H1 (cell line): ENCODE measurements around the gene PGF. TPM values are rescaled to one million over a fixed set of nuclear protein-coding genes. Genes with fewer than 3 reads are reported as not detected.
A peak's percentile ranks its signal among the peaks of the same experiment; 100 is the strongest.

ENCODE experiments used
- CTCF ChIA-PET: fragments of 300-600 bp; sonication (Branson Sonifier 250); formaldehyde crosslinking; loops from one replicate; lab custom pipeline; 2021; ENCODE audit not compliant: partially characterized antibody; lab: Charles Lee
- POLR2A ChIA-PET: fragments of 300-600 bp; sonication (Branson Sonifier 250); formaldehyde crosslinking; loops from one replicate; lab custom pipeline; 2021; ENCODE audit warnings: inconsistent platforms; ENCODE audit not compliant: partially characterized antibody; lab: Charles Lee
- DNase-seq, 2 experiments: peaks; one replicate each; pipeline versions ENCODE4 v3.0.0 to v3.0.0-alpha.2; 2010 to 2022; ENCODE audit warnings: low spot score in 2 of 2, low read depth in 1 of 2, mixed read lengths in 1 of 2
- FAIRE-seq: peaks from 2 replicates; lab custom pipeline; 2011; peaks lifted over from hg19 to GRCh38; lab: Jason Lieb, UNC
- H2AFZ ChIP-seq: 2 replicates; pipeline ENCODE4 v1.8.1; 2012; ENCODE audit warnings: low read length, inconsistent platforms
- H2AK5ac ChIP-seq: 2 replicates; pipeline ENCODE4 v1.6.1; 2013; ENCODE audit warnings: low read depth, low read length
- H2BK120ac ChIP-seq: replicated peaks from 2 replicates; pipeline ENCODE3; 2013; ENCODE audit warnings: low read depth, low read length, inconsistent platforms
- H2BK12ac ChIP-seq: 2 replicates; pipeline ENCODE4 v1.6.1; 2013; ENCODE audit warnings: low read depth, low read length
- H2BK15ac ChIP-seq: 2 replicates; pipeline ENCODE4 v1.6.1; 2013; ENCODE audit warnings: low read length
- H2BK20ac ChIP-seq: 2 replicates; pipeline ENCODE4 v1.6.1; 2013; ENCODE audit warnings: low read length
- H2BK5ac ChIP-seq: 2 replicates; pipeline ENCODE4 v1.6.1; 2013; ENCODE audit warnings: low read depth, low read length
- H3K14ac ChIP-seq: 2 replicates; pipeline ENCODE4 v1.6.1; 2013; ENCODE audit warnings: inconsistent platforms; ENCODE audit not compliant: insufficient read length
- H3K18ac ChIP-seq: 2 replicates; pipeline ENCODE4 v1.6.1; 2013; ENCODE audit warnings: low read length; ENCODE audit errors: extremely low read depth
- H3K23ac ChIP-seq: 2 replicates; pipeline ENCODE4 v1.6.1; 2013; ENCODE audit warnings: inconsistent platforms; ENCODE audit not compliant: insufficient read length
- H3K23me2 ChIP-seq: 2 replicates; pipeline ENCODE4 v1.6.1; 2013; ENCODE audit warnings: low read depth, low read length
- H3K27ac ChIP-seq: 2 replicates; pipeline ENCODE4 v1.6.1; 2011; ENCODE audit warnings: low read depth, low read length, inconsistent platforms
- H3K27me3 ChIP-seq, 4 experiments: replicated peaks in 1 of 4; 1 replicate in 1 of 4; 2 replicates in 3 of 4; pipeline versions ENCODE4 v1.6.1 to v1.8.1; 2011 to 2013; ENCODE audit warnings: low read length in 3 of 4, mild to moderate bottlenecking in 3 of 4, inconsistent platforms in 2 of 4, mixed read lengths in 2 of 4, moderate library complexity in 1 of 4; ENCODE audit not compliant: control insufficient read depth in 3 of 4, insufficient read depth in 3 of 4; ENCODE audit errors: extremely low read depth in 1 of 4
- H3K36me3 ChIP-seq, 4 experiments: 2 replicates each; pipeline versions ENCODE4 v1.6.1 to v1.8.1; 2011 to 2013; ENCODE audit warnings: mild to moderate bottlenecking in 4 of 4, low read length in 3 of 4, moderate library complexity in 2 of 4, control low read depth in 1 of 4, inconsistent platforms in 1 of 4; ENCODE audit not compliant: insufficient read depth in 4 of 4, control insufficient read depth in 2 of 4
- H3K4ac ChIP-seq: replicated peaks from 2 replicates; pipeline ENCODE3; 2013; ENCODE audit warnings: low read length, low read depth, mixed read lengths, inconsistent platforms; ENCODE audit not compliant: insufficient read length
- H3K4me1 ChIP-seq, 4 experiments: replicated peaks in 1 of 4; 1 replicate in 1 of 4; 2 replicates in 3 of 4; pipeline versions ENCODE4 v1.6.1 to v1.8.1; 2011 to 2013; ENCODE audit warnings: low read length in 3 of 4, inconsistent platforms in 2 of 4, mixed read lengths in 1 of 4; ENCODE audit not compliant: insufficient read depth in 4 of 4, control insufficient read depth in 3 of 4
- H3K4me2 ChIP-seq, 2 experiments: 2 replicates each; pipeline versions ENCODE4 v1.6.1 to v1.8.1; 2011 to 2013; ENCODE audit warnings: low read depth in 2 of 2, low read length in 2 of 2, control low read depth in 1 of 2, inconsistent platforms in 1 of 2, mild to moderate bottlenecking in 1 of 2; ENCODE audit not compliant: insufficient read depth in 1 of 2
- H3K4me3 ChIP-seq, 4 experiments: fragments of 200-600, 300-600 bp in 1 of 4; sonication (generic), shearing (Covaris generic), sonication (Bioruptor Twin) in 1 of 4; 2 replicates each; pipeline versions ENCODE4 v1.5.1 to v1.8.1; 2011 to 2016; ENCODE audit warnings: low read length in 4 of 4, low read depth in 3 of 4, control low read depth in 2 of 4, inconsistent platforms in 2 of 4, mild to moderate bottlenecking in 2 of 4, mixed read lengths in 1 of 4, moderate library complexity in 1 of 4; ENCODE audit not compliant: insufficient read depth in 2 of 4; ENCODE audit errors: extremely low read depth in 1 of 4
- H3K56ac ChIP-seq: replicated peaks from 2 replicates; pipeline ENCODE3; 2013; ENCODE audit warnings: low read depth, mild to moderate bottlenecking, mixed read lengths, low read length, inconsistent platforms; ENCODE audit not compliant: insufficient read length
- H3K79me1 ChIP-seq: 2 replicates; pipeline ENCODE4 v1.6.1; 2013; ENCODE audit warnings: low read depth, low read length, control low read depth
- H3K79me2 ChIP-seq, 2 experiments: 2 replicates each; pipeline versions ENCODE4 v1.6.1 to v1.8.1; 2012 to 2013; ENCODE audit warnings: low read length in 2 of 2, mild to moderate bottlenecking in 2 of 2, inconsistent platforms in 1 of 2; ENCODE audit not compliant: insufficient read depth in 2 of 2, control insufficient read depth in 1 of 2
- H3K9ac ChIP-seq, 4 experiments: replicated peaks in 1 of 4; 1 replicate in 1 of 4; 2 replicates in 3 of 4; pipeline versions ENCODE4 v1.6.1 to v1.8.1; 2011 to 2013; ENCODE audit warnings: low read depth in 3 of 4, low read length in 3 of 4, control low read depth in 2 of 4, mild to moderate bottlenecking in 2 of 4, moderate library complexity in 2 of 4, inconsistent platforms in 1 of 4; ENCODE audit errors: extremely low read depth in 1 of 4
- H3K9me3 ChIP-seq, 2 experiments: 2 replicates each; pipeline versions ENCODE4 v1.6.1 to v1.8.1; 2012 to 2013; ENCODE audit warnings: mild to moderate bottlenecking in 2 of 2, moderate library complexity in 2 of 2, control low read depth in 1 of 2, inconsistent platforms in 1 of 2, low read depth in 1 of 2, low read length in 1 of 2, mixed read lengths in 1 of 2; ENCODE audit not compliant: insufficient read depth in 2 of 2
- H4K20me1 ChIP-seq, 2 experiments: replicated peaks in 1 of 2; 2 replicates each; pipeline versions ENCODE3 to v1.8.1; 2011 to 2013; ENCODE audit warnings: inconsistent platforms in 2 of 2, low read length in 2 of 2, mild to moderate bottlenecking in 1 of 2; ENCODE audit not compliant: insufficient read depth in 2 of 2, control insufficient read depth in 1 of 2
- H4K5ac ChIP-seq: 2 replicates; pipeline ENCODE4 v1.6.1; 2013; ENCODE audit warnings: low read length, low read depth, mixed read lengths, inconsistent platforms; ENCODE audit not compliant: insufficient read length
- H4K8ac ChIP-seq: 2 replicates; pipeline ENCODE4 v1.8.0; 2013; ENCODE audit warnings: mild to moderate bottlenecking, moderate library complexity, low read length, inconsistent platforms; ENCODE audit not compliant: insufficient read depth; ENCODE audit errors: extremely low read depth
- H4K91ac ChIP-seq: replicated peaks from 2 replicates; pipeline ENCODE3; 2013; ENCODE audit warnings: low read length, mixed read lengths, inconsistent platforms; ENCODE audit not compliant: insufficient read length
- GTF2F1 ChIP-seq: IDR thresholded peaks from 2 replicates; pipeline ENCODE4 v1.6.1; 2012; ENCODE audit warnings: low read depth, low read length, improper control_type of control experiment, borderline replicate concordance
- SP1 ChIP-seq: IDR thresholded peaks from 2 replicates; pipeline ENCODE4 v1.6.1; 2011; ENCODE audit warnings: low read depth, low read length
- TAF7 ChIP-seq: optimal IDR thresholded peaks from 2 replicates; pipeline ENCODE3; 2011; ENCODE audit warnings: low read depth, mild to moderate bottlenecking, inconsistent platforms, low read length, moderate library complexity, borderline replicate concordance
- TBP ChIP-seq: IDR thresholded peaks from 2 replicates; pipeline ENCODE4 v1.6.1; 2011; ENCODE audit warnings: low read depth, low read length, improper control_type of control experiment
- whole genome bisulfite sequencing, 2 experiments: shearing (Covaris generic) in 1 of 2; methylation state at CpG; one replicate each; pipeline versions ENCODE4 v1.1.6 to v1.1.7; 2013 to 2015; ENCODE audit warnings: low lambda C conversion rate in 2 of 2, mixed read lengths in 2 of 2, inconsistent platforms in 1 of 2, low coverage in 1 of 2, missing lambda C conversion rate in 1 of 2; ENCODE audit not compliant: insufficient replicate concordance in 2 of 2, insufficient coverage in 1 of 2, insufficient read length in 1 of 2; ENCODE audit errors: extremely low coverage in 1 of 2, missing lambda C conversion rate in 1 of 2; 5-methylcytosine and 5-hydroxymethylcytosine counted together
- polyA plus RNA-seq, 7 experiments: library from polyadenylated mRNA; depleted of rRNA in 3 of 7; stranded (reverse) in 5 of 7; unstranded in 2 of 7; fragments of >200 nt in 5 of 7; fragments of 200-250 nt in 2 of 7; gene quantifications; 1 replicate in 5 of 7; 2 replicates in 1 of 7; 4 replicates in 1 of 7; pipeline versions ENCODE4 v1.2.1 to v1.2.3, GENCODE V29; 2011 to 2013; ENCODE audit warnings: missing spikeins in 2 of 7, mixed read lengths in 2 of 7
- total RNA-seq: library from RNA; stranded (reverse); fragmentation: NEBNext Ultra II Directional; extraction: Animal tissue kit (Norgen Biotek cat#: 25700); gene quantifications from 2 replicates; pipeline ENCODE4 v1.2.1, GENCODE V29; 2021

PGF gene
- total and polyA plus RNA-seq, 2 of the 8 experiments (the other 6 are each of a cell fraction or from before 2014, with no cell fraction given): 2.1 to 4.1 TPM

DNA sequence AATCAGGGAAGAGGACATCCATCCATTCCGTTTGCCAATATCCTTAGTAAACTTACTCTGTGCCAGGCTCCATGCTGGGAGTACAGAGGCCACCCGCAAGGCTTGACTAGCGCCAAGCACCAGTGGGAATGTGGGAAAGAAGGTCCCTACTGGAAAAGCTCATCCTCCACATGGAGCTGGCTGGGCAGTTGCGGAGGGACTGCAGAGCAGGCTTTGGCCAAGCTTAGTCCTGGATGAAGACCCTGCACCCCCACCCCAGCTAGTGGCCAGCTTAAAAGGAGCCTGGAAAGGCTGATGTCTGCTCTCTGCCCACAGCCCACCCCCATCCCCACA is 25.0 kb upstream of the PGF start:
- CTCF ChIA-PET: interaction anchor here (0.8 to 4.5 kb wide), 16 partner anchors 8 to 120 kb away, joined by 3 to 30 read pairs (median 6); partner anchors contain the start of genes EIF2B2 and ZC2HC1C
- H2BK15ac ChIP-seq: peak overlapping the region; percentile 83; the same call in 1 of the 2 replicates
- H2AFZ ChIP-seq: no peak overlapping the region
- H3K56ac ChIP-seq: no peak overlapping the region
- no peak overlapping the region for H3K14ac ChIP-seq
- H3K27ac ChIP-seq: no peak overlapping the region
- no peak overlapping the region for H2AK5ac ChIP-seq
- POLR2A ChIA-PET: interaction anchor here (0.6 to 1.3 kb wide), 5 partner anchors 18 to 108 kb away, joined by 3 to 6 read pairs (median 3); partner anchors contain the start of gene PGF
- TF ChIP-seq GTF2F1 (no peak), TAF7 (no peak), TBP (no peak), SP1 (no peak)
- H3K79me2 ChIP-seq: no peaks in the 10 kb centered on the region
- H4K91ac ChIP-seq: no peak overlapping the region
- peaks cover 0 to 2% (median 1%) of the 10 kb centered on the region in 4 experiments; a peak in 1 of 7 replicates for H3K27me3 ChIP-seq
- no peaks in the 10 kb centered on the region for H3K79me1 ChIP-seq
- no peak for FAIRE-seq
- no peak overlapping the region for H2BK12ac ChIP-seq
- peak overlapping the region in 1 of 2 experiments; percentile 45; a peak in 1 of 4 replicates for H3K4me2 ChIP-seq
- no peak overlapping the region for H3K18ac ChIP-seq
- peaks cover 0 to 31% (median 24%) of the 10 kb centered on the region in 4 experiments; a peak in 6 of 7 replicates for H3K4me1 ChIP-seq
- H4K20me1 ChIP-seq: no peaks in the 10 kb centered on the region
- no peak overlapping the region for H2BK20ac ChIP-seq
- H4K8ac ChIP-seq: no peak overlapping the region
- H3K4ac ChIP-seq: no peak overlapping the region
- H2BK120ac ChIP-seq: no peak overlapping the region
- no peaks in the 10 kb centered on the region for H3K9me3 ChIP-seq
- no peak overlapping the region for H3K23ac ChIP-seq
- H3K4me3 ChIP-seq: no peak overlapping the region
- H3K36me3 ChIP-seq: no peaks in the 10 kb centered on the region
- DNase-seq: no peak
- H3K23me2 ChIP-seq: no peaks in the 10 kb centered on the region
- WGBS, 2 experiments: 88% methylated on average over 4 of the region's 4 CpGs; no CpG with 5 or more reads in 1 of the 2 experiments
- no peak overlapping the region; the same call in 1 of the 2 replicates for H2BK5ac ChIP-seq
- no peak overlapping the region for H3K9ac ChIP-seq
- no peak overlapping the region for H4K5ac ChIP-seq
